Glutamatergic neuron (in vitro differentiated cells): ENCODE data around the gene CERKL. TPM values are rescaled to one million over a fixed set of nuclear protein-coding genes. Genes with fewer than 3 reads are reported as not detected.
A peak's percentile ranks its signal among the peaks of the same experiment; 100 is the strongest.

Experiments used
- DNase-seq: peaks from one replicate; pipeline ENCODE4 v3.0.0; 2022
- H3K27ac Mint-ChIP-seq: one replicate; pipeline ENCODE4 v1.8.0; 2020; ENCODE audit warnings: mild to moderate bottlenecking, mixed read lengths, inconsistent platforms; ENCODE audit not compliant: unreplicated experiment
- H3K27me3 Mint-ChIP-seq: one replicate; pipeline ENCODE4 v1.8.0; 2020; ENCODE audit warnings: mild to moderate bottlenecking, moderate library complexity, mixed read lengths, inconsistent platforms; ENCODE audit not compliant: unreplicated experiment
- H3K36me3 Mint-ChIP-seq: one replicate; pipeline ENCODE4 v1.8.0; 2020; ENCODE audit warnings: mild to moderate bottlenecking, mixed read lengths, inconsistent platforms; ENCODE audit not compliant: unreplicated experiment
- H3K4me1 Mint-ChIP-seq: one replicate; pipeline ENCODE4 v1.8.0; 2020; ENCODE audit warnings: mild to moderate bottlenecking, low read depth, mixed read lengths, inconsistent platforms; ENCODE audit not compliant: unreplicated experiment
- H3K4me3 Mint-ChIP-seq: one replicate; pipeline ENCODE4 v1.8.0; 2020; ENCODE audit warnings: mild to moderate bottlenecking, mixed read lengths, inconsistent platforms; ENCODE audit not compliant: unreplicated experiment
- H3K9me3 Mint-ChIP-seq: one replicate; pipeline ENCODE4 v1.8.0; 2020; ENCODE audit warnings: mild to moderate bottlenecking, moderate library complexity, mixed read lengths, inconsistent platforms; ENCODE audit not compliant: unreplicated experiment
- total RNA-seq: library from RNA; stranded (reverse); fragmentation: NEBNext Ultra II Directional; extraction: Animal tissue kit (Norgen Biotek cat#: 25700); gene quantifications from one replicate; pipeline ENCODE4 v1.2.1, GENCODE V29; 2021; ENCODE audit not compliant: unreplicated experiment
- TF ChIP-seq, protein P1 (sequence below): fragments of 200-600 bp; sonication (generic); IDR thresholded peaks from one replicate; pipeline ENCODE4 v1.5.0; 2021; ENCODE audit not compliant: partially characterized antibody, unreplicated experiment

The CERKL gene
- total RNA-seq, 1 donor from 2014 or later = 5.7 TPM

DNA sequence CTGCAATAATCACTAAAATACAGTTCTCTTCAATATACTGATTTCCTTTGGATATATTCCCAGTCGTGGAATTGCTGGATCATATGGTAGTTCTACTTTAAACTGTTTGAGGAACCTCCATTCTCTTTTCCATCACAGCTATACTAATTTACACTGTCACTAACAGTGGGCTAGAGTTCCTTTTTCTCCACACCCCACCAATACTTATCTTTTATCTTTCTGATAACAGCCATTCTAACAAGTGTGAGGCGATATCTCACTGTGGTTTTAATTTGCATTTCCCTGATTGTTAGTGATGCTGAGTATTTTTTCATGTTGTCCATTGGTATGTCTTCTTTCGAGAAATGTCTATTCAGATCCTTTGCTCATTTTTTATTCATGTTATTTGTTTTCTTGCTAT, 68.4 kb downstream of the CERKL start:
- Mint-ChIP-seq H3K4me3 (no peak overlapping the region), H3K4me1 (peaks cover 31% of the 10 kb centered on the region), H3K9me3 (no peaks in the 10 kb centered on the region), H3K27me3 (peaks cover 3% of the 10 kb centered on the region), H3K36me3 (no peaks in the 10 kb centered on the region), H3K27ac (peak overlapping the region; percentile 63)
- DNase-seq = no peak
- TF ChIP-seq, protein P1, sequence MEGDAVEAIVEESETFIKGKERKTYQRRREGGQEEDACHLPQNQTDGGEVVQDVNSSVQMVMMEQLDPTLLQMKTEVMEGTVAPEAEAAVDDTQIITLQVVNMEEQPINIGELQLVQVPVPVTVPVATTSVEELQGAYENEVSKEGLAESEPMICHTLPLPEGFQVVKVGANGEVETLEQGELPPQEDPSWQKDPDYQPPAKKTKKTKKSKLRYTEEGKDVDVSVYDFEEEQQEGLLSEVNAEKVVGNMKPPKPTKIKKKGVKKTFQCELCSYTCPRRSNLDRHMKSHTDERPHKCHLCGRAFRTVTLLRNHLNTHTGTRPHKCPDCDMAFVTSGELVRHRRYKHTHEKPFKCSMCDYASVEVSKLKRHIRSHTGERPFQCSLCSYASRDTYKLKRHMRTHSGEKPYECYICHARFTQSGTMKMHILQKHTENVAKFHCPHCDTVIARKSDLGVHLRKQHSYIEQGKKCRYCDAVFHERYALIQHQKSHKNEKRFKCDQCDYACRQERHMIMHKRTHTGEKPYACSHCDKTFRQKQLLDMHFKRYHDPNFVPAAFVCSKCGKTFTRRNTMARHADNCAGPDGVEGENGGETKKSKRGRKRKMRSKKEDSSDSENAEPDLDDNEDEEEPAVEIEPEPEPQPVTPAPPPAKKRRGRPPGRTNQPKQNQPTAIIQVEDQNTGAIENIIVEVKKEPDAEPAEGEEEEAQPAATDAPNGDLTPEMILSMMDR = no peak

DNA sequence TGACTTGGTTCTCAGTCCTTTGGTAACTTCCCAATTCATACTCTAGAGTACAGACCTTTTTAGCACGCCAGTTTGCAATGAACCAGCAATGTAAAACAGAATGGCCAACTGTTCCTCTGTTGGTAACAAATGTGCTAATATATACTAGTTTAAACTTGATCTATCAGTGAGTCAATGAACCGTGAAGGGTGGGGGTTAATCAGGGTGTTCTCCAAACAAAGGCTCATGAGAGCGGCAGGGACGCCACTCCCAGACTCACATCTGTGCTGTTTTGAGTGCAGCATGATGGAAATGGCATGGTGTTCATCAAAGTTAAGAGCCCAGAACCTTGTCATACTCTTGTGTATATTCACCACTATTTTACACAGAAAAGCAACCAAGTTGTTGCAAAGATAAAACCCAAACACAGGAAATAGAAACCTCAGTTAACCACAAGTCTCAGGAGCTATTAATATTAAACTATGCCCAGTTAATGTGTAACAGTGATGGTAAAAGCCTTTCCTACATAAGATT, 70.3 kb downstream of the CERKL start:
- Mint-ChIP-seq H3K4me3 (peak overlapping the region; percentile 69), H3K9me3 (no peaks in the 10 kb centered on the region), H3K4me1 (peaks cover 29% of the 10 kb centered on the region), H3K36me3 (no peaks in the 10 kb centered on the region), H3K27ac (peak overlapping the region; percentile 98), H3K27me3 (peaks cover 3% of the 10 kb centered on the region)
- DNase-seq = peak; percentile 50
- TF ChIP-seq, protein P1 = no peak

DNA sequence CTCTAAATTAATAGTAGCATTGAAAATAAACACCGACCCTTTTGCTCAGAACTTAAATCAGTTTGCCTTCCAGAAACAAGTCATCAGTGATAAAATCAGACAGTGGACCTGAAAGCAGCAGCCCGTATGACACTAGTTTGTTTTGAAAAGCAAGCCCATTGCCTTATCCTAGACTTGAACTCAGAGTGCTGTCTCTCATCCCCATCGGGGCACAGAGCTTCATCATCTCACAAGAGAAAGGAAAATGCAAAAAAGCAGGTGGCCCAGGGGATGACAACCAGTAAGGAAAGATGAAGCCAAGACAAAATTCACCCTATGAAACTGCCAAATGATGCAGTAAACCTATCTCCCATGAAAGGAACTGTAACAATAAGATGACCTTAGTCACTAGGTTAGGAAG, 71.2 kb downstream of the CERKL start:
- no peaks in the 10 kb centered on the region for H3K36me3 Mint-ChIP-seq
- no peak for DNase-seq
- peak overlapping the region; percentile 61 for H3K4me3 Mint-ChIP-seq
- TF ChIP-seq, protein P1 = no peak
- no peaks in the 10 kb centered on the region for H3K9me3 Mint-ChIP-seq
- H3K27me3 Mint-ChIP-seq = peaks cover 3% of the 10 kb centered on the region
- peak overlapping the region; percentile 98 for H3K27ac Mint-ChIP-seq
- H3K4me1 Mint-ChIP-seq = peaks cover 29% of the 10 kb centered on the region

DNA sequence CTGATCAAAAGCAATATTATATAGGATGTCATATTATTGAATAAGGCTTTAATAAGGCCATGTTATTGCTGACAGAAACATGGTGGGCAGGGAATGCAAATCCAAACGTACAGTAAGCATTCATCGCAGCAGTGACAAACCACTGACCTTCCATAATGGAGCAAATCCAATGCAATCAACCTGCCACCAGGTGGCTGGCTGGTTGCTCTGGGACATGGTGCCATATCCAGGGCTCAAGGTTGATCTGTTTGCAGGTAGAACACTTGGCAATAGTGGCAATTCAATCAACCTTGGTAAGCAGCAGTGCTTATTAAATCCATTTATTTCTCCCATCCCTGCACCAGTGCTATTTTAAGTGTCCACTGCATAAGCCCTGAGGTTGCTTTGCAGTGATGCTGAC, 75.4 kb downstream of the CERKL start:
- TF ChIP-seq, protein P1 = no peak
- H3K27me3 Mint-ChIP-seq = no peaks in the 10 kb centered on the region
- no peaks in the 10 kb centered on the region for H3K36me3 Mint-ChIP-seq
- no peak for DNase-seq
- H3K9me3 Mint-ChIP-seq = no peaks in the 10 kb centered on the region
- H3K4me3 Mint-ChIP-seq = no peak overlapping the region
- H3K27ac Mint-ChIP-seq = no peak overlapping the region
- H3K4me1 Mint-ChIP-seq = peaks cover 14% of the 10 kb centered on the region

DNA sequence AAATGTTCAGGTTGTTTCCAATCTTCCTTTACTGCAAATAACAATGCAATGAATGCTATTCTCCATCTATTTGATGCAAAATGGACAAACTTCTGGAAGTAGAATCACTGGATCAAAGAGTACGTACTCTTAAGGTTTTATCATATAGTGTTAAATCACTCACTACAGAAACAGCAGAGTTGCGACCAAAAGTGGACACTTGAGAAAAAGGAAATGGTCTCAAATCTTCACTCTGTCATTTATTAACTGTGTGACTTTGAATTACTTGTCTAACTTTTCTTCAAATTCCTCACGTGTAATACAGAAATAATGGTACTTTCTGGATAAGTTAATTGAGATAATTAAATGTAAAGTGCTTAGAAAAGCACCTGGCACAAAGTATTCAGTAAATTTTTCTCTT, 78.1 kb downstream of the CERKL start:
- Mint-ChIP-seq H3K9me3 (no peaks in the 10 kb centered on the region), H3K36me3 (no peaks in the 10 kb centered on the region), H3K27ac (no peak overlapping the region), H3K4me1 (peaks cover 7% of the 10 kb centered on the region), H3K4me3 (no peak overlapping the region), H3K27me3 (no peaks in the 10 kb centered on the region)
- TF ChIP-seq, protein P1 = no peak
- no peak for DNase-seq
